ENCODE data around the gene MXI1. TPM values are rescaled to one million over a fixed set of nuclear protein-coding genes. Genes with fewer than 3 reads are reported as not detected.

MXI1 gene
- polyA plus RNA-seq, 1 donor: 22.9 TPM

DNA sequence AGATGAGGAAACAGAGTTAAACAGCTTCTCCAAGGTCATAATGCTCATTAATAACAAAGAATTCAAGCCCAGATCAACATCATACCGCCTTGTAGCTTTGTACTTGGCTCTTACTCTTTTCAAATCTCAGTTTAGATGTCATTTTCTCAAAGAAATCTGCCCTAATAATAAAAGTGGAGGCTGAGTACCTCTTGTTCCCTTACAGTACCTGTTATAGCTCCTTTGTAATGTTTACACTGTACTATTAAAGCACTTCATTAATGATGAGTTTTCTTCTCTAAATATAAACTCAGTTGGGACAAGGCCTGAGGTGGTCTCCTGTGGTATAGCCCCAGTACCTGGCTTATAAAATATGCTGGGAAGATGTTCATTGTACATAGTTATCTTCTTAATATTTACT is 89.6 kb downstream of the MXI1 start:
- no peak overlapping the region for H3K27ac ChIP-seq (ENCODE audit: low read length)
- WGBS (ENCODE audit: insufficient coverage, low lambda C conversion rate): 80% methylated on average over 1 of the region's 1 CpG
- no peaks in the 10 kb centered on the region for H3K9me3 ChIP-seq (ENCODE audit: control insufficient read depth, low read depth, low read length)
- H3K4me1 ChIP-seq (ENCODE audit: control insufficient read depth, insufficient read depth, low read length): peaks cover 4% of the 10 kb centered on the region
- DNase-seq: no peak
- H3K4me3 ChIP-seq (ENCODE audit: low read length): no peak overlapping the region
- peaks cover 75% of the 10 kb centered on the region for H3K36me3 ChIP-seq (ENCODE audit: control insufficient read depth, insufficient read depth, low read length)
- H3K27me3 ChIP-seq (ENCODE audit: control insufficient read depth, insufficient read depth, low read length): no peaks in the 10 kb centered on the region

DNA sequence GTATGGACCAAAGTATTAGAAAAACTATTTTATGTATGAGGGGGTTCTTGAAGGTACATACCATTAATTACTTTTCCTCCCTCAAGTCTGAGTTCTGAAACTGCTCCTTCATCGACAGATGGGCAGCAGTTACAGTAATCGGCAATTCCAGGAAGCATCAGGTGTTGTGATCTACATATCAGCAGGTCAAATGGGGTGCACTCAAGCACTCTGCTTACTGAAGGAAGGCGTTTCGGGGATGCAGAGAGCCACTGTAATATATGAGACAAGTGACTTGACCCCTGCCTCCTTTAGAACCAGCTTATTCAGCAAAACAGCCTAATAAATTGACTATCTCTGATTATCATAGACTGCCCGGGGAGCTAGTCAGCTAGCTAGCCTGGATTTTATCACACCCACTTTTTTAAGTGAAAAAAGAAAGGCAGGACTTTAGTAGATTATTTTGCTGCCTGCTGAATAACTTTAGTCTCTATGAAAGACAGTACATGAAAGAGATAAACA is 93.1 kb downstream of the MXI1 start:
- WGBS (ENCODE audit: insufficient coverage, low lambda C conversion rate): no CpG with 5 or more reads among the region's 5 CpGs
- peaks cover 58% of the 10 kb centered on the region for H3K36me3 ChIP-seq (ENCODE audit: control insufficient read depth, insufficient read depth, low read length)

DNA sequence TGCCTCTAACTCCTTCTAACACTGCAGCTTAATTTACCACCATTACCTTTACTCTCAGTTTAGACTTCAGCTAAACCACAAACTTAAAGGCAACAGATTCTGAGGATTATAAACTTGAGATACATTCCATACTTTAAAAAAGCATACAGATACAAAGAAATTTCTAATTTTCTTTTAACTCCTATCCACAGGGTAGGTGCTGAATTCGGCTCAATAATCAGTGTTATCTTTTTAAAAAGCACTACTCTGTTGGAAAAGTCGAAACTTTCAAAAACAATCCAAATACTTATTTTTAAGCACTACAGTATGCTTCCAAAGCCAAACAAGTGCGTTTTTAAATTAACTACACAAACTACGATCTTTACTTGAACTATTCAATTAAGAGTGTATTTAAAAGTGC is 96.3 kb downstream of the MXI1 start:
- WGBS (ENCODE audit: insufficient coverage, low lambda C conversion rate): 8% methylated on average over 2 of the region's 4 CpGs

More for the DNA sequence above, 93.1 kb downstream of the MXI1 start:
- no peak overlapping the region for H3K4me3 ChIP-seq (ENCODE audit: low read length)
- H3K9me3 ChIP-seq (ENCODE audit: control insufficient read depth, low read depth, low read length): no peaks in the 10 kb centered on the region
- no peak for DNase-seq
- H3K27me3 ChIP-seq (ENCODE audit: control insufficient read depth, insufficient read depth, low read length): no peaks in the 10 kb centered on the region
- no peak overlapping the region for H3K27ac ChIP-seq (ENCODE audit: low read length)
- H3K4me1 ChIP-seq (ENCODE audit: control insufficient read depth, insufficient read depth, low read length): peaks cover 6% of the 10 kb centered on the region

DNA sequence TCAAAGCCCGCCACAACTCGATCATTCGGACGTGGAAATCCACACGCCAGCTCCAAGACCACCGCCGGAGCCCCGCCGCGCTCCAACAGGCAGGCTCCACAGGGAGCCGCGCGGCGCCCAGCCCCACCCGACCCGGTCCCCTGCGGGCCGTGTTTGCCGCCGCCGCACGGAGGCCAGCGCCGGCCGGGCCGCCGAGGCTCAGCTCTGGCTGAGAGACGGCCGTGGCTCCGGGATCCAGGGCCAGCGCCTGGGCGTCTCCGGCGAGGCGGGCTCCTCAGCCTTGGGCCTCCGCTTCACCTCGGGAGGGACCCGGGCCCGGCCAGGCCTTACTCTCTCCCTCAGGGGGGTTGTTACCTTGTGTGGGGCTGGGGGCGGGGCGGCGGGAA is 97.0 kb downstream of the MXI1 start:
- H3K4me1 ChIP-seq (ENCODE audit: control insufficient read depth, insufficient read depth, low read length): peaks cover 6% of the 10 kb centered on the region
- peak overlapping the region; percentile 85 for H3K27ac ChIP-seq (ENCODE audit: low read length)
- H3K4me3 ChIP-seq (ENCODE audit: low read length): peak overlapping the region; percentile 87
- no CpG with 5 or more reads among the region's 42 CpGs for WGBS (ENCODE audit: insufficient coverage, low lambda C conversion rate)
- H3K9me3 ChIP-seq (ENCODE audit: control insufficient read depth, low read depth, low read length): no peaks in the 10 kb centered on the region
- DNase-seq: no peak
- H3K27me3 ChIP-seq (ENCODE audit: control insufficient read depth, insufficient read depth, low read length): no peaks in the 10 kb centered on the region
- peaks cover 25% of the 10 kb centered on the region for H3K36me3 ChIP-seq (ENCODE audit: control insufficient read depth, insufficient read depth, low read length)

More for the DNA sequence above, 96.3 kb downstream of the MXI1 start:
- Histone ChIP-seq H3K4me3 (ENCODE audit: low read length) (peak overlapping the region; percentile 87), H3K27me3 (ENCODE audit: control insufficient read depth, insufficient read depth, low read length) (no peaks in the 10 kb centered on the region), H3K27ac (ENCODE audit: low read length) (peak overlapping the region; percentile 85), H3K4me1 (ENCODE audit: control insufficient read depth, insufficient read depth, low read length) (peaks cover 6% of the 10 kb centered on the region), H3K36me3 (ENCODE audit: control insufficient read depth, insufficient read depth, low read length) (peaks cover 30% of the 10 kb centered on the region), H3K9me3 (ENCODE audit: control insufficient read depth, low read depth, low read length) (no peaks in the 10 kb centered on the region)
- no peak for DNase-seq

DNA sequence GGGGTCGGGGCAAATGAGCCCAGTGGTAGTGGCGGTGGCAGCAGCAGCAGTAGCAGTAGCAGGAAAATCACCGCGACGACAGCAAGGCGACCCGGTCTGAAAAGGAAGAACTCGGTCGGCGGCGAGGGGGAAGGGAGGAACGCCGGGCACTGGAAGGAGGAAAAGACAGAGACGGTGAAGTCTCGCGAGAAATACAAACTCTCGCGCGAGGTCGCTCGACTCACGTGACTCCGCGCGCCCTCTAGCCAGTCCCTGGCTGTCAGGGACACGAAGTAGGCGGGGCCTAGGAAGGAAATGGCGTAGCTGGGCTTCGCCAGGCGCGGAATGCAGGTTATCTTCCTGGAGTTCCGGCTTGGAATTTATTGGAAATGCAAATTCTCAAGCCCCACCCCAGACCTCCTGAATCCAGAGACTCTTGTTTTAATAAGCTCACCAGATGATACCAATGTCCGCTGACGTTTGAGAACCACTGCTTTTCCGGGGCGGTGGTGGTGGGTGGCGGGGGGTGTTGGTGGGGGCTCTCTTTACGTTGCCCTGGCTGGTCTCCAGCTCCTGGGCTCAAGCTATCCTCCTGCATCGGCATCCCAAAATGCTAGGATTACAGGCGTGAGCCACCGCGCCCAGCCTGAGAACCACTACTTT is 97.5 kb downstream of the MXI1 start, which contains the start of gene SMNDC1:
TSS of gene SMNDC1 (minus strand) at position 141 of the 642 bp plus-strand sequence. CDS start 1,333 bp downstream, outside the sequence.
- 4% methylated on average over 5 of the region's 42 CpGs for WGBS (ENCODE audit: insufficient coverage, low lambda C conversion rate)
- Histone ChIP-seq H3K27me3 (ENCODE audit: control insufficient read depth, insufficient read depth, low read length) (no peaks in the 10 kb centered on the region), H3K4me3 (ENCODE audit: low read length) (peak within 1 kb of the TSS; percentile 87), H3K9me3 (ENCODE audit: control insufficient read depth, low read depth, low read length) (no peaks in the 10 kb centered on the region), H3K36me3 (ENCODE audit: control insufficient read depth, insufficient read depth, low read length) (peaks cover 24% of the 10 kb centered on the region), H3K4me1 (ENCODE audit: control insufficient read depth, insufficient read depth, low read length) (peaks cover 6% of the 10 kb centered on the region), H3K27ac (ENCODE audit: low read length) (peak within 1 kb of the TSS; percentile 85)
- peak; percentile 98 for DNase-seq

DNA sequence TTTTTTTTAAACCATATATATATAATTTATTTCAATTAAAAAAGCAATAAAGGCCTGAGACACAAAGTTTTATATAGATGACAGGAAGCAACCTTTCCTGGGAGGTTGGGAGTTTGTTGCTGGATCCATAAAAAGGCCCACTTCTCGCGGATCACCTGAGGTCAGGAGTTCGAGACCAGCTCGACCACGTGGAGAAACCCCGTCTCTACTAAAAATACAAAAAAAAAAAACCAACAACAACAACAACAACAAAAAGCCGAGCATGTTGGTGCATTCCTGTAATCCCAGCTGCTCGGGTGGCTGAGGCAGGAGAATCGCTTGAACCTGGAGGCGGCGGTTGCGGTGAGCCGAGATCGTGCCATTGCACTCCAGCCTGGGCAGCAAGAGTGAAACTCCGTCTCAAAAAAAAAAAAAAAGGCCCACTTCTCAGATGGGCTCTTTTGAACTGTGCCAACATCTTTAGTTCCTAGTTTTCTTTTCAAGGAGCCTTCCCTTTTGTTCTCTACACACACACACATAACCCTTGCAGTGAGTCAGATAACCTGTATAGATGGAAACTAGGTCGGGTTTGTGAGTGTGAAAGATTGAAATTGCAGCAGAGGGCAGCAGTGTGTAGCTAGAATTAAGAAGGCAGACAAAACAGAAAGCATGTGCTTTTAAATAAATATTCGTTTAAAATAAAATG is 98.5 kb downstream of the MXI1 start:
- 10% methylated on average over 1 of the region's 17 CpGs for WGBS (ENCODE audit: insufficient coverage, low lambda C conversion rate)
- no peak overlapping the region for H3K4me3 ChIP-seq (ENCODE audit: low read length)
- H3K27ac ChIP-seq (ENCODE audit: low read length): peak overlapping the region; percentile 85
- peaks cover 17% of the 10 kb centered on the region for H3K36me3 ChIP-seq (ENCODE audit: control insufficient read depth, insufficient read depth, low read length)
- peak; percentile 77 to 79 for DNase-seq
- H3K4me1 ChIP-seq (ENCODE audit: control insufficient read depth, insufficient read depth, low read length): peaks cover 2% of the 10 kb centered on the region
- H3K9me3 ChIP-seq (ENCODE audit: control insufficient read depth, low read depth, low read length): no peaks in the 10 kb centered on the region
- no peaks in the 10 kb centered on the region for H3K27me3 ChIP-seq (ENCODE audit: control insufficient read depth, insufficient read depth, low read length)

DNA sequence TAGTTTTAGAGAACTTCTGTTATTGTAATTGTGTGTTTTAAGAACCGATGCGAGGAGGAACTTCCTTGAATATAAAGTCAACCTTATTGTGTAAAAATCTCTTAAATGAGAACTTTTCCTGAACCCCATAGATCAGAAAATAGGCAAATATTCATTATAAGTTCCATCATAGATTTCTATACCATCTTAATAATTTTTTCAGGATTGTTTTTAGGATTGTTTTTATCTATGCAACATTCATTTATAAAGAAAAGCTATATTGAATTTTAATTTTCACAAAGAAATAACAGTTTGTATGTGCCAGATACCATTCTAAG is 99.0 kb downstream of the MXI1 start:
- Histone ChIP-seq H3K27me3 (ENCODE audit: control insufficient read depth, insufficient read depth, low read length) (no peaks in the 10 kb centered on the region), H3K36me3 (ENCODE audit: control insufficient read depth, insufficient read depth, low read length) (peaks cover 12% of the 10 kb centered on the region), H3K4me3 (ENCODE audit: low read length) (no peak overlapping the region), H3K4me1 (ENCODE audit: control insufficient read depth, insufficient read depth, low read length) (peaks cover 2% of the 10 kb centered on the region), H3K27ac (ENCODE audit: low read length) (no peak overlapping the region), H3K9me3 (ENCODE audit: control insufficient read depth, low read depth, low read length) (no peaks in the 10 kb centered on the region)
- 19% methylated on average over 2 of the region's 2 CpGs for WGBS (ENCODE audit: insufficient coverage, low lambda C conversion rate)
- no peak for DNase-seq

DNA sequence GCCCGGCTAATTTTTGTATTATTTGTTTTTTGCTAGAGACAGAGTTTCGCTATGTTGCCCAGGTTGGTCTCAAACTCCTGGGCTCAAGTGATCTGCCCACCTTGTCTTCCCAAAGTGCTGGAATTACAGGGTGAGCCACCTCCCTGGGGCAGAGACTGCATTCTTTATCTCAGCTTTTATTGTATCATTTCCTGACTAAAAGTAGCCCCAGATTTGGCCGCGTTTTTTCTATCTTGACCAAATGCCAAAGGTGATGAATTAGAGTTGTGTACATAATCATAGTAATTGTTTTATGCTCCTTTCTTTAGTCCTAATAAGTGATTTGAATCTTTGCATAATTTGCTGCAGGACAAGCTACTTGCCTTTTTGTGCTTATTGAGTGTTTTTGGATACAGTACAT is 100.4 kb downstream of the MXI1 start:
- Histone ChIP-seq H3K27ac (ENCODE audit: low read length) (no peak overlapping the region), H3K9me3 (ENCODE audit: control insufficient read depth, low read depth, low read length) (no peaks in the 10 kb centered on the region), H3K27me3 (ENCODE audit: control insufficient read depth, insufficient read depth, low read length) (no peaks in the 10 kb centered on the region), H3K4me1 (ENCODE audit: control insufficient read depth, insufficient read depth, low read length) (peaks cover 2% of the 10 kb centered on the region), H3K4me3 (ENCODE audit: low read length) (no peak overlapping the region), H3K36me3 (ENCODE audit: control insufficient read depth, insufficient read depth, low read length) (peaks cover under 1% of the 10 kb centered on the region)
- DNase-seq: no peak
- no CpG with 5 or more reads among the region's 4 CpGs for WGBS (ENCODE audit: insufficient coverage, low lambda C conversion rate)

DNA sequence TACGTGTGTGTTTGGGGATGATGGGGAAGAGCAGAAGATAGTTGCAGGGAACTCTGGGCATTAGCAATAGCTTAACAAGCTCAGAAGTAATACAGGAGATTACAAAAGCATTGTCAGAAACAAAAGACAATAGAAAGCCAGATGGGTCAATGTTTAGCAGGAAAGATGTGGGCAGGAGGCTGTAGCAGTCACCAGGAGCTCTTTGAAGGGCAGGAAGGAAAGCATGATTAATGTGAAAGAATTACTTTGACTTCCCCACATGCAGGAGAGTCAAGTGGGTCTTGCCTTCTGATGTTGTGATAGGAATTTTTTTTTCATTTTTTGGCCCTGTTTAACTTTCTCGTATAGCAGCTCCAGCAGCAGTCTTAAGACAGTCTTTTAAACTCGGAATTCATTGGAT is 103.3 kb downstream of the MXI1 start:
- Histone ChIP-seq H3K4me1 (ENCODE audit: control insufficient read depth, insufficient read depth, low read length) (no peaks in the 10 kb centered on the region), H3K27ac (ENCODE audit: low read length) (no peak overlapping the region), H3K4me3 (ENCODE audit: low read length) (no peak overlapping the region), H3K27me3 (ENCODE audit: control insufficient read depth, insufficient read depth, low read length) (no peaks in the 10 kb centered on the region), H3K36me3 (ENCODE audit: control insufficient read depth, insufficient read depth, low read length) (no peaks in the 10 kb centered on the region), H3K9me3 (ENCODE audit: control insufficient read depth, low read depth, low read length) (no peaks in the 10 kb centered on the region)
- DNase-seq: no peak
- WGBS (ENCODE audit: insufficient coverage, low lambda C conversion rate): no CpG with 5 or more reads among the region's 3 CpGs

DNA sequence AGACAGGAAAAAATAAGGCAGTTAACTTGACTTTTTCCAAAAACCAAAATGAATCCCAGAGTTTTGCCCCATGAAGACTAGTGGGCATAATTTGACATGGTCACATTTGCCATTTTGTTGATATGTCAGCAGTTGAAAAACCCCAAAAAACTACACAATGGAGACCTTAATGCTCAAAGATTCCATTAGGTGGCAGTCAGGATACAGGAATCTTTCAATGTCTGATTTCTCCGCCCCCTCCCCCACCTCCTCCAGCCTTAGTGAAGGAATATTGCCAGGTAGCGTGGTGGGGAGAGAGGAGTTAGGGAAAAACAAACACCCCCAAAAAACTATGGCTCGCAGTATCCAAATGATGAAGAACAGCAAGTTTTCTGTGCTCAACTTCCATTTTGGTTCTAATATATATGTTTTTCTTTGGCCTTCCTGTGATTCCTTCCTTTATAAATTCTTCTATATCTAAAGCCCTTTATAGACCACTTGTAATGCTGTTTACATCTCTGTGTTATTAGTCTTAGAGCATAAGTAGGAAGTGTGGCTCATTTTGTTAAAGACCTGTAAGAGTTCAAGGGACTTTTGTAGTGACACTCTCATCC is 104.0 kb downstream of the MXI1 start:
- H3K36me3 ChIP-seq (ENCODE audit: control insufficient read depth, insufficient read depth, low read length): no peaks in the 10 kb centered on the region
- no CpG with 5 or more reads among the region's 3 CpGs for WGBS (ENCODE audit: insufficient coverage, low lambda C conversion rate)
- no peak overlapping the region for H3K27ac ChIP-seq (ENCODE audit: low read length)
- no peaks in the 10 kb centered on the region for H3K27me3 ChIP-seq (ENCODE audit: control insufficient read depth, insufficient read depth, low read length)
- no peaks in the 10 kb centered on the region for H3K4me1 ChIP-seq (ENCODE audit: control insufficient read depth, insufficient read depth, low read length)
- no peaks in the 10 kb centered on the region for H3K9me3 ChIP-seq (ENCODE audit: control insufficient read depth, low read depth, low read length)
- no peak overlapping the region for H3K4me3 ChIP-seq (ENCODE audit: low read length)
- peak; percentile 43 to 56 for DNase-seq

All from large intestine (tissue), 3 donors.